OCI-LY3 (cell line): ENCODE measurements around the gene NUDT7.

Experiments
- EZH2phosphoT487 ChIP-seq: fragments of 200-600 bp; shearing (Covaris generic); IDR thresholded peaks from 2 replicates; pipeline ENCODE4 v1.6.1; 2018; ENCODE audit warnings: antibody characterized with exemption, mixed run types, low read depth
- TF ChIP-seq, protein P1 (sequence below): fragments of 200-600, 300-600 bp; sonication (generic); IDR thresholded peaks from 2 replicates; pipeline ENCODE4 v1.5.1; 2014; ENCODE audit warnings: antibody characterized with exemption, low read length, low read depth

DNA sequence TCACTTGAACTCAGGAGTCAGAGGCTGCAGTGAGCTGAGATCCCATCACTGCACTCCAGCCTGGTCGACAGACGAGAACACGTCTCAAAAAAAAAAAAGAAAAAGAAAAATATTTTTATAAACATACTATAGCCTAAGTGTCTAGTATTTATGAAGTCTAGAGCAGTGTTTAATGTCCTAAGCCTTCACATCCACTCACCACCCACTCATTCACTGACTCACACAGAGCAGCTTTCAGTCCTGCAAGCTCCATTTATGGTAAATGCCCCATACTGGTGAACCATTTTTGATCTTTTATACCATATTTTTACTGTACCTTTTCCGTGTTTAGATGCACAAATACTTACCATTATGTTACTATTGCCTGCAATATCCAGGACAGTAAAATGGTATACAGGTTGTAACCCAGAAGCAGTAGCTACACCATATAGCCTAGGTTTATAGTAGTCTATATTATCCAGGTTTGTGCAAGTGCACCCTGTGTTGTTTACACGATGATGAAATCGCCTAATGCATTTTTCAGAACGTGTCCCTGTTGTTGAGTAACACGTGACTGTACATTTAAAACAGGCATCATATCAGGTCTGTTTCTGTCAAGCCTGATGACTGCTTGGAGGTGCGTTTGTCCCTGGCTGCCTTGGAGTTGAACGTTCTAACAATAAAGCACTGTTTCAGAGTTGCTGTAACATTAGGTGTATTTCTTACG is 10.1 kb downstream of the NUDT7 start:
- TF ChIP-seq, protein P1, sequence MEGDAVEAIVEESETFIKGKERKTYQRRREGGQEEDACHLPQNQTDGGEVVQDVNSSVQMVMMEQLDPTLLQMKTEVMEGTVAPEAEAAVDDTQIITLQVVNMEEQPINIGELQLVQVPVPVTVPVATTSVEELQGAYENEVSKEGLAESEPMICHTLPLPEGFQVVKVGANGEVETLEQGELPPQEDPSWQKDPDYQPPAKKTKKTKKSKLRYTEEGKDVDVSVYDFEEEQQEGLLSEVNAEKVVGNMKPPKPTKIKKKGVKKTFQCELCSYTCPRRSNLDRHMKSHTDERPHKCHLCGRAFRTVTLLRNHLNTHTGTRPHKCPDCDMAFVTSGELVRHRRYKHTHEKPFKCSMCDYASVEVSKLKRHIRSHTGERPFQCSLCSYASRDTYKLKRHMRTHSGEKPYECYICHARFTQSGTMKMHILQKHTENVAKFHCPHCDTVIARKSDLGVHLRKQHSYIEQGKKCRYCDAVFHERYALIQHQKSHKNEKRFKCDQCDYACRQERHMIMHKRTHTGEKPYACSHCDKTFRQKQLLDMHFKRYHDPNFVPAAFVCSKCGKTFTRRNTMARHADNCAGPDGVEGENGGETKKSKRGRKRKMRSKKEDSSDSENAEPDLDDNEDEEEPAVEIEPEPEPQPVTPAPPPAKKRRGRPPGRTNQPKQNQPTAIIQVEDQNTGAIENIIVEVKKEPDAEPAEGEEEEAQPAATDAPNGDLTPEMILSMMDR: no peak
- no peak for TF ChIP-seq EZH2phosphoT487
